IMR-90 (cell line): ENCODE results near the gene P2RX7. TPM values are rescaled to one million over a fixed set of nuclear protein-coding genes. Genes with fewer than 3 reads are reported as not detected.

ENCODE experiments used
- ATAC-seq: fragments of 200-7000 bp; cut with Tn5 transposase; 2 replicates; pipeline ENCODE4 v1.9.1; 2020; ENCODE audit warnings: low read depth, mild to moderate bottlenecking, moderate library complexity
- BruUV-seq: library from RNA; stranded (reverse); fragments of 400-500 nt; replicated peaks from 2 replicates; lab custom pipeline; 2021; lab: Mats Ljungman, UMichigan
- CTCF ChIA-PET: fragments of 300-600 bp; formaldehyde crosslinking; extraction: SDS; loops from one replicate; lab custom pipeline; 2021; ENCODE audit warnings: antibody characterized with exemption; lab: Yijun Ruan, JAX
- POLR2A ChIA-PET: fragments of 300-600 bp; sonication (Branson Sonifier 250); formaldehyde crosslinking; loops from one replicate; lab custom pipeline; 2022; ENCODE audit warnings: antibody characterized with exemption; ENCODE audit not compliant: unreplicated experiment; lab: Charles Lee
- DNase-seq: peaks from one replicate; pipeline ENCODE4 v3.0.0; 2013
- H2AFZ ChIP-seq: replicated peaks from 2 replicates; pipeline ENCODE3; 2013; ENCODE audit warnings: low read length, mild to moderate bottlenecking; ENCODE audit not compliant: poor library complexity
- H2AK5ac ChIP-seq: 2 replicates; pipeline ENCODE4 v1.6.1; 2013; ENCODE audit warnings: low read depth, low read length, inconsistent platforms
- H2AK9ac ChIP-seq: replicated peaks from 2 replicates; pipeline ENCODE3; 2013; ENCODE audit warnings: mild to moderate bottlenecking, low read depth, low read length, moderate library complexity; ENCODE audit not compliant: poor library complexity
- H2BK120ac ChIP-seq: 2 replicates; pipeline ENCODE4 v1.6.1; 2013; ENCODE audit warnings: low read depth, low read length, inconsistent platforms
- H2BK15ac ChIP-seq: 3 replicates; pipeline ENCODE4 v1.6.1; 2013; ENCODE audit warnings: low read depth, low read length, inconsistent platforms
- H2BK20ac ChIP-seq: 2 replicates; pipeline ENCODE4 v1.6.1; 2013; ENCODE audit warnings: low read depth, mild to moderate bottlenecking, inconsistent platforms, low read length, moderate library complexity
- H2BK5ac ChIP-seq: 2 replicates; pipeline ENCODE4 v1.6.1; 2013; ENCODE audit warnings: mild to moderate bottlenecking, low read depth, low read length, inconsistent platforms; ENCODE audit not compliant: poor library complexity, severe bottlenecking
- H3K14ac ChIP-seq: replicated peaks from 2 replicates; pipeline ENCODE4 v1.6.1; 2013; ENCODE audit warnings: low read depth, low read length, inconsistent platforms
- H3K18ac ChIP-seq: 2 replicates; pipeline ENCODE4 v1.6.1; 2013; ENCODE audit warnings: low read depth, low read length, control low read depth
- H3K23ac ChIP-seq: 2 replicates; pipeline ENCODE4 v1.6.1; 2013; ENCODE audit warnings: low read depth, low read length, inconsistent platforms
- H3K27ac ChIP-seq: 2 replicates; pipeline ENCODE4 v1.5.1; 2013; ENCODE audit warnings: mild to moderate bottlenecking, control low read depth, low read length; ENCODE audit not compliant: insufficient read depth
- H3K27me3 ChIP-seq: 2 replicates; pipeline ENCODE4 v1.6.1; 2013; ENCODE audit warnings: low read length; ENCODE audit not compliant: control insufficient read depth, insufficient read depth
- H3K36me3 ChIP-seq: 2 replicates; pipeline ENCODE4 v1.6.1; 2013; ENCODE audit warnings: low read length, mixed read lengths; ENCODE audit not compliant: control insufficient read depth, insufficient read depth
- H3K4ac ChIP-seq: 2 replicates; pipeline ENCODE4 v1.6.1; 2013; ENCODE audit warnings: low read depth, low read length, inconsistent platforms
- H3K4me1 ChIP-seq: 2 replicates; pipeline ENCODE4 v1.6.1; 2013; ENCODE audit warnings: low read length, mixed read lengths; ENCODE audit not compliant: control insufficient read depth, insufficient read depth
- H3K4me2 ChIP-seq: 2 replicates; pipeline ENCODE4 v1.6.1; 2013; ENCODE audit warnings: low read depth, mild to moderate bottlenecking, control low read depth, low read length, moderate library complexity
- H3K4me3 ChIP-seq: 2 replicates; pipeline ENCODE4 v1.5.1; 2013; ENCODE audit warnings: low read depth, mild to moderate bottlenecking, control low read depth, low read length, moderate library complexity; ENCODE audit not compliant: insufficient read depth
- H3K56ac ChIP-seq: 2 replicates; pipeline ENCODE4 v1.6.1; 2013; ENCODE audit warnings: low read length, inconsistent platforms; ENCODE audit not compliant: insufficient read depth; ENCODE audit errors: extremely low read depth
- H3K79me1 ChIP-seq, 2 experiments: 2 replicates each; pipeline ENCODE4 v1.6.1; 2013; ENCODE audit warnings: low read length in 2 of 2, inconsistent platforms in 1 of 2, low read depth in 1 of 2
- H3K9ac ChIP-seq: 2 replicates; pipeline ENCODE4 v1.6.1; 2013; ENCODE audit warnings: low read depth, low read length, control low read depth
- H3K9me1 ChIP-seq: 2 replicates; pipeline ENCODE4 v1.6.1; 2013; ENCODE audit warnings: low read length, inconsistent platforms; ENCODE audit not compliant: insufficient read depth
- H3K9me3 ChIP-seq: 2 replicates; pipeline ENCODE4 v1.6.1; 2013; ENCODE audit warnings: low read length; ENCODE audit not compliant: control insufficient read depth, insufficient read depth
- H4K20me1 ChIP-seq: 2 replicates; pipeline ENCODE4 v1.6.1; 2013; ENCODE audit warnings: low read length, inconsistent platforms; ENCODE audit not compliant: insufficient read depth
- H4K5ac ChIP-seq: 2 replicates; pipeline ENCODE4 v1.6.1; 2013; ENCODE audit warnings: mild to moderate bottlenecking, low read depth, low read length, control low read depth
- H4K8ac ChIP-seq, 2 experiments: 2 replicates each; pipeline ENCODE4 v1.6.1; 2013; ENCODE audit warnings: low read depth in 2 of 2, low read length in 2 of 2, control low read depth in 1 of 2, inconsistent platforms in 1 of 2
- H4K91ac ChIP-seq: 2 replicates; pipeline ENCODE4 v1.6.1; 2013; ENCODE audit warnings: low read depth, low read length, inconsistent platforms; ENCODE audit not compliant: insufficient read depth
- BHLHE40 ChIP-seq: fragments of 150-350 bp; IDR thresholded peaks from 2 replicates; pipeline ENCODE4 v1.6.1; 2016; ENCODE audit warnings: mild to moderate bottlenecking, low read depth, low read length
- CEBPB ChIP-seq: IDR thresholded peaks from 2 replicates; pipeline ENCODE4 v1.6.1; 2012; ENCODE audit warnings: low read depth, low read length, improper control_type of control experiment
- CHD1 ChIP-seq: IDR thresholded peaks from 2 replicates; pipeline ENCODE4 v1.6.1; 2012; ENCODE audit warnings: low read depth, low read length, improper control_type of control experiment
- CTCF ChIP-seq: conservative IDR thresholded peaks from 2 replicates; pipeline ENCODE4 v1.5.1; 2012; ENCODE audit warnings: mild to moderate bottlenecking, low read depth, low read length, improper control_type of control experiment
- ELK1 ChIP-seq: fragments of 150-350 bp; IDR thresholded peaks from 2 replicates; pipeline ENCODE4 v1.6.1; 2016; ENCODE audit warnings: low read depth, mild to moderate bottlenecking, low read length, moderate library complexity, borderline replicate concordance
- FOS ChIP-seq: fragments of 150-350 bp; IDR thresholded peaks from 2 replicates; pipeline ENCODE4 v1.6.1; 2016; ENCODE audit warnings: low read depth, low read length
- MAFK ChIP-seq: IDR thresholded peaks from 2 replicates; pipeline ENCODE4 v1.6.1; 2012; ENCODE audit warnings: low read depth, low read length, improper control_type of control experiment
- MAZ ChIP-seq: IDR thresholded peaks from 2 replicates; pipeline ENCODE4 v1.6.1; 2012; ENCODE audit warnings: low read depth, mild to moderate bottlenecking, low read length, improper control_type of control experiment, moderate library complexity, borderline replicate concordance
- MXI1 ChIP-seq: IDR thresholded peaks from 2 replicates; pipeline ENCODE4 v1.6.1; 2012; ENCODE audit warnings: low read depth, mild to moderate bottlenecking, low read length, moderate library complexity, borderline replicate concordance
- NFE2L2 ChIP-seq: fragments of 150-350 bp; IDR thresholded peaks from 2 replicates; pipeline ENCODE4 v1.6.1; 2016; ENCODE audit warnings: low read depth, mild to moderate bottlenecking, low read length
- POLR2A ChIP-seq: IDR thresholded peaks from 2 replicates; pipeline ENCODE4 v1.6.1; 2012; ENCODE audit warnings: mild to moderate bottlenecking, low read depth, low read length
- RAD21 ChIP-seq: IDR thresholded peaks from 2 replicates; pipeline ENCODE4 v1.6.1; 2012; ENCODE audit warnings: low read length, improper control_type of control experiment
- RCOR1 ChIP-seq: IDR thresholded peaks from 2 replicates; pipeline ENCODE4 v1.6.1; 2012; ENCODE audit warnings: mild to moderate bottlenecking, low read length, improper control_type of control experiment; ENCODE audit not compliant: insufficient replicate concordance
- RFX5 ChIP-seq: IDR thresholded peaks from 2 replicates; pipeline ENCODE4 v1.8.0; 2012; ENCODE audit warnings: low read depth, mild to moderate bottlenecking, low read length, moderate library complexity
- SMC3 ChIP-seq: fragments of 150-350 bp; IDR thresholded peaks from 2 replicates; pipeline ENCODE4 v1.6.1; 2016; ENCODE audit warnings: low read depth, mild to moderate bottlenecking, antibody characterized with exemption, low read length, moderate library complexity
- USF2 ChIP-seq: fragments of 150-350 bp; IDR thresholded peaks from 2 replicates; pipeline ENCODE4 v1.6.1; 2017; ENCODE audit warnings: mild to moderate bottlenecking, antibody characterized with exemption, low read length, low read depth
- dilution Hi-C: fragments of 300-500 bp; cut with HindIII; formaldehyde crosslinking; loops from one replicate; pipeline ENCODE4 v1.14.3; 2018; ENCODE audit warnings: low sequenced_read_pairs; ENCODE audit not compliant: unreplicated experiment
- in situ Hi-C: fragments of 300-500 bp; cut with MboI; formaldehyde crosslinking; loops from 3 replicates; pipeline ENCODE4 v1.14.3; 2019; ENCODE audit warnings: low sequenced_read_pairs, inconsistent platforms, mixed read lengths
- intact Hi-C: fragments of 100-400 bp; cut with micrococcal nuclease; formaldehyde crosslinking; loops from 2 replicates; pipeline ENCODE4 v1.10.0; 2022
- polyA plus RNA-seq, 3 experiments: library from polyadenylated mRNA; depleted of rRNA; stranded (reverse); fragments of >200 nt; gene quantifications; 2 replicates each; pipeline ENCODE4 v1.2.3, GENCODE V29; 2012; ENCODE audit warnings: low replicate concordance in 1 of 3
- total RNA-seq: library from RNA; depleted of rRNA; stranded (reverse); fragments of >200 nt; gene quantifications from 2 replicates; pipeline ENCODE4 v1.2.3, GENCODE V29; 2012

P2RX7 gene
- total and polyA plus RNA-seq, 2 of the 4 experiments (the other 2 are of a cell fraction) = 0.07 to 0.18 TPM

- Histone ChIP-seq H3K27ac (no peak overlapping the region), H2AK5ac (no peak overlapping the region), H3K14ac (no peak overlapping the region), H3K4me3 (no peak overlapping the region), H2BK120ac (no peak overlapping the region), H3K9me1 (peaks cover 3% of the 10 kb centered on the region; the same call in 1 of the 2 replicates), H4K91ac (no peak overlapping the region), H4K8ac (no peak overlapping the region), H2BK5ac (no peak overlapping the region), H2BK15ac (no peak overlapping the region), H3K36me3 (no peaks in the 10 kb centered on the region), H2AK9ac (no peak overlapping the region), H3K56ac (no peak overlapping the region), H2AFZ (no peak overlapping the region), H3K27me3 (peaks cover 13% of the 10 kb centered on the region), H3K23ac (no peak overlapping the region), H3K9ac (no peak overlapping the region), H4K20me1 (no peaks in the 10 kb centered on the region), H3K4ac (no peak overlapping the region), H3K79me1 (no peaks in the 10 kb centered on the region), H4K5ac (no peak overlapping the region), H3K4me2 (no peak overlapping the region), H3K9me3 (no peaks in the 10 kb centered on the region), H3K18ac (no peak overlapping the region), H3K4me1 (peaks cover 2% of the 10 kb centered on the region; the same call in 1 of the 2 replicates), H2BK20ac (no peak overlapping the region)
- intact Hi-C loops (loop anchor here (5.0 kb wide), 2 partner anchors 37 to 157 kb away; no protein-coding TSS in a partner anchor), in situ Hi-C loops (no loop called here), dilution Hi-C loops (no loop called here)
- CTCF ChIA-PET = no interaction called here
- POLR2A ChIA-PET = no interaction called here
- DNase-seq (no peak), ATAC-seq (no peak)
- no TSS peak for BruUV-seq
- TF ChIP-seq RAD21 (no peak), NFE2L2 (no peak), MAZ (no peak), FOS (no peak), CHD1 (no peak), CEBPB (no peak), USF2 (no peak), BHLHE40 (no peak), MXI1 (no peak), CTCF (no peak), RCOR1 (no peak), POLR2A (no peak), ELK1 (no peak), SMC3 (no peak), RFX5 (no peak), MAFK (no peak)
Observed at GRCh38 chr12:121099779-121100178, 32.9 kb upstream of the P2RX7 start.
